OCI-LY3 (cell line): ENCODE data around the gene MTERF1.

Experiments used
- H2AFZ ChIP-seq: fragments of 200-600, 300-600 bp; shearing (Covaris generic); 2 replicates; pipeline ENCODE4 v1.6.0; 2014; ENCODE audit warnings: antibody characterized with exemption, low read depth, low read length
- H3K27ac ChIP-seq: fragments of 200-600, 300-600 bp; sonication (generic); 2 replicates; pipeline ENCODE4 v1.5.1; 2014; ENCODE audit warnings: mild to moderate bottlenecking, low read length, moderate library complexity, mixed read lengths
- H3K27me3 ChIP-seq: fragments of 200-600, 300-600 bp; sonication (generic); 2 replicates; pipeline ENCODE4 v1.6.1; 2014; ENCODE audit warnings: low read depth, low read length, mixed read lengths
- H3K36me3 ChIP-seq: fragments of 200-600, 300-600 bp; sonication (generic); replicated peaks from 2 replicates; pipeline ENCODE3; 2014; ENCODE audit warnings: low read depth, low read length, mixed read lengths
- H3K4me1 ChIP-seq: fragments of 300-600, 200-600 bp; sonication (generic); 2 replicates; pipeline ENCODE4 v1.6.1; 2014; ENCODE audit warnings: low read length, mixed read lengths
- H3K4me2 ChIP-seq: fragments of 200-600, 300-600 bp; sonication (generic); 2 replicates; pipeline ENCODE4 v1.6.1; 2014; ENCODE audit warnings: low read length, mixed read lengths
- H3K4me3 ChIP-seq: fragments of 300-600, 200-600 bp; sonication (generic); 2 replicates; pipeline ENCODE4 v1.5.1; 2014; ENCODE audit warnings: antibody characterized with exemption, mild to moderate bottlenecking, low read length, moderate library complexity
- H3K79me2 ChIP-seq: fragments of 300-600, 200-600 bp; shearing (Covaris generic); 2 replicates; pipeline ENCODE4 v1.6.1; 2014; ENCODE audit warnings: mild to moderate bottlenecking, low read length, mixed read lengths
- H3K9ac ChIP-seq: fragments of 300-600, 200-600 bp; shearing (Covaris generic); 2 replicates; pipeline ENCODE4 v1.6.0; 2014; ENCODE audit warnings: mild to moderate bottlenecking, low read length, moderate library complexity
- H3K9me3 ChIP-seq: fragments of 200-600, 300-600 bp; shearing (Covaris generic); 2 replicates; pipeline ENCODE4 v1.6.1; 2014; ENCODE audit warnings: low read length, mixed read lengths; ENCODE audit not compliant: insufficient read depth
- H4K20me1 ChIP-seq: fragments of 200-600, 300-600 bp; sonication (generic); 2 replicates; pipeline ENCODE4 v1.6.1; 2016; ENCODE audit warnings: low read length, mixed read lengths; ENCODE audit not compliant: insufficient read depth
- CTCF ChIP-seq: fragments of 200-600, 300-600 bp; sonication (generic); IDR thresholded peaks from 2 replicates; pipeline ENCODE4 v1.5.1; 2014; ENCODE audit warnings: antibody characterized with exemption, low read length, low read depth
- EZH2phosphoT487 ChIP-seq: fragments of 200-600 bp; shearing (Covaris generic); IDR thresholded peaks from 2 replicates; pipeline ENCODE4 v1.6.1; 2018; ENCODE audit warnings: antibody characterized with exemption, mixed run types, low read depth

The MTERF1 gene

DNA sequence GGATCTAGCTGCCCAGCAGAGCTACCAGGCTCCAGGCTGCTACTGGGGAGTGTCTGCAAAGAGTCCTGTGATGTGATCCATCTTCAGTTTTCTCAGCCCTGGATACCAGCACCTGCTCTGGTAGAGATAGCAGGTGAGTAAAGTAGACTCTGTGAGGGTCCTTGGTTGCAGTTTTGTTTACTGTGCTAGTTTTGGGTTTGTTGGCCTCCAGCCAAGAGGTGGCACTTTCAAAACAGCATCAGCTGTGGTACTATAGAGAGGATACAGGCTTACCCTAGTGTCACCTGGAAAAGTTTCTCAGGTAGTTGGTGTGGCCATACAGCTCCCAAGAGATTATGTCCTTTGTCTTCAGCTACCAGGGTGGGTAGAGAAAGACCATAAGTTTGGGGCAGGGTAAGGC is 56.3 kb downstream of the MTERF1 start:
- Histone ChIP-seq H3K27ac (no peak overlapping the region), H3K4me1 (no peaks in the 10 kb centered on the region), H3K27me3 (no peaks in the 10 kb centered on the region), H3K9ac (no peak overlapping the region), H3K36me3 (no peaks in the 10 kb centered on the region), H3K9me3 (no peaks in the 10 kb centered on the region), H4K20me1 (no peaks in the 10 kb centered on the region), H2AFZ (no peak overlapping the region), H3K79me2 (no peaks in the 10 kb centered on the region), H3K4me3 (no peak overlapping the region), H3K4me2 (no peak overlapping the region)
- no peak for TF ChIP-seq EZH2phosphoT487
- no peak for TF ChIP-seq CTCF
